HFFc6 (cell line): ENCODE measurements around the gene ZNF148. TPM values are rescaled to one million over a fixed set of nuclear protein-coding genes. Genes with fewer than 3 reads are reported as not detected.
A peak's percentile ranks its signal among the peaks of the same experiment; 100 is the strongest.

ENCODE experiments used
- DNase-seq: peaks from one replicate; pipeline ENCODE4 v3.0.0-alpha.2; 2018
- H3K27ac Mint-ChIP-seq: 2 replicates; pipeline ENCODE4 v1.8.0; 2020; ENCODE audit warnings: mild to moderate bottlenecking, mixed read lengths
- H3K27me3 Mint-ChIP-seq: 2 replicates; pipeline ENCODE4 v1.8.0; 2021; ENCODE audit warnings: mild to moderate bottlenecking, moderate library complexity, mixed read lengths; ENCODE audit not compliant: insufficient read depth
- H3K36me3 Mint-ChIP-seq: 2 replicates; pipeline ENCODE4 v1.8.0; 2021; ENCODE audit warnings: low read depth, mixed read lengths
- H3K4me1 Mint-ChIP-seq: 2 replicates; pipeline ENCODE4 v1.8.0; 2020; ENCODE audit warnings: low read depth, mixed read lengths
- H3K4me3 Mint-ChIP-seq: 2 replicates; pipeline ENCODE4 v1.8.0; 2020; ENCODE audit warnings: mild to moderate bottlenecking, moderate library complexity, mixed read lengths
- H3K9me3 Mint-ChIP-seq: 2 replicates; pipeline ENCODE4 v1.8.0; 2020; ENCODE audit warnings: mild to moderate bottlenecking, mixed read lengths
- CTCF ChIP-seq: fragments of 200-600 bp; sonication (generic); IDR thresholded peaks from 2 replicates; pipeline ENCODE4 v1.5.0; 2021; ENCODE audit warnings: antibody characterized with exemption, mild to moderate bottlenecking
- total RNA-seq, 6 experiments: library from RNA; stranded (reverse); fragmentation: NEBNext Ultra II Directional; extraction: Animal tissue kit (Norgen Biotek cat#: 25700); gene quantifications; 2 replicates in 1 of 6; 3 replicates in 5 of 6; pipeline ENCODE4 v1.2.3, GENCODE V29; 2021

Gene ZNF148
- total RNA-seq, 6 experiments from 2014 or later: 41.4 to 51.4 (median 47.5) TPM

GRCh38 chr3:125231895-125232294 is 143.2 kb downstream of the ZNF148 start:
- peak; percentile 52 for DNase-seq
- Mint-ChIP-seq H3K27ac (peak overlapping the region; percentile 87), H3K9me3 (no peaks in the 10 kb centered on the region), H3K27me3 (no peaks in the 10 kb centered on the region), H3K36me3 (peaks cover 32% of the 10 kb centered on the region), H3K4me1 (peaks cover 44% of the 10 kb centered on the region), H3K4me3 (peak overlapping the region; percentile 47; the same call in 1 of the 2 replicates)
- no peak for TF ChIP-seq CTCF

- Mint-ChIP-seq H3K4me1 (peaks cover 29% of the 10 kb centered on the region), H3K9me3 (no peaks in the 10 kb centered on the region), H3K36me3 (peaks cover 15% of the 10 kb centered on the region), H3K27me3 (no peaks in the 10 kb centered on the region), H3K4me3 (no peak overlapping the region), H3K27ac (no peak overlapping the region)
- no peak for TF ChIP-seq CTCF
- DNase-seq: no peak
These were observed 145.4 kb downstream of the ZNF148 start for GRCh38 chr3:125229707-125230106.

- Mint-ChIP-seq H3K36me3 (peaks cover 15% of the 10 kb centered on the region), H3K4me3 (no peak overlapping the region), H3K27me3 (no peaks in the 10 kb centered on the region), H3K9me3 (no peaks in the 10 kb centered on the region), H3K4me1 (peaks cover 29% of the 10 kb centered on the region), H3K27ac (no peak overlapping the region)
- TF ChIP-seq CTCF: no peak
- DNase-seq: no peak
These were observed 146.0 kb downstream of the ZNF148 start for GRCh38 chr3:125229168-125229567.

- Mint-ChIP-seq H3K27me3 (no peaks in the 10 kb centered on the region; the same call in 1 of the 2 replicates), H3K36me3 (no peaks in the 10 kb centered on the region), H3K9me3 (no peaks in the 10 kb centered on the region), H3K4me1 (peaks cover 12% of the 10 kb centered on the region), H3K4me3 (no peak overlapping the region), H3K27ac (no peak overlapping the region)
- TF ChIP-seq CTCF: no peak
- no peak for DNase-seq
These were observed 153.3 kb downstream of the ZNF148 start for GRCh38 chr3:125221831-125222230.

GRCh38 chr3:125220727-125221429 is 154.2 kb downstream of the ZNF148 start:
- H3K36me3 Mint-ChIP-seq: no peaks in the 10 kb centered on the region

More at GRCh38 chr3:125220727-125221429, 154.2 kb downstream of the ZNF148 start:
- Mint-ChIP-seq H3K4me1 (peaks cover 12% of the 10 kb centered on the region), H3K27ac (0 out of 2 replicates have a peak overlapping the region, but pooled peaks have one; percentile 22), H3K27me3 (no peaks in the 10 kb centered on the region; the same call in 1 of the 2 replicates), H3K4me3 (no peak overlapping the region), H3K9me3 (no peaks in the 10 kb centered on the region)
- no peak for TF ChIP-seq CTCF
- peak; percentile 54 for DNase-seq
